Measurements from ENCODE around the gene DYNLT2.

DNA sequence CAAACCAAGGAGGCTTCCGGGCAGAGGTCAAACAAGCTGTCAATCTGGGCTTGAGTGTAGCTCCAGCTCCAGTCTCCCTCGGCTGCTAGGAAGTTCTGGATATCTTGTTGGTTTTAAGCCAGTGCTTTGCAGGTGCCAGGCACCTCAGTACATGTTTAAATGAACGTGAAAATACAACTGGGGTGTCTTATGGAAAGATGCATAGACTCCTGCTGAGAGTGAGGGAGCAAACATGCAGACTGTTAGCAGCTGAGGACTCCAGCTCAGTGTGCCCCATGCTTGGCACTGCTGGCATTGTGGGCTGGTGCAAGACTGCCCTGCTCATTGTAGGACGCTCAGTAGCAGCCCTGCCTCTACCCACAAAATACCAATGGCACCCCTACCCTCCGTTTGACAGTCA, 28.5 kb upstream of the DYNLT2 start:
- TF ChIP-seq REST (IDR thresholded peaks at IDR 0.05; ENCODE audit: insufficient read depth in 1 of 2, low read depth in 2 of 2, low read length in 2 of 2), result no peak
- no peak for TF ChIP-seq POLR2AphosphoS5 (IDR thresholded peaks at IDR 0.05; ENCODE audit: low read depth, low read length)
- no peak for TF ChIP-seq SIN3A (IDR thresholded peaks at IDR 0.05; ENCODE audit: borderline replicate concordance, insufficient read depth, low read length)
